Brain microvascular endothelial cell (primary cell): Measurements from ENCODE around the gene TAGLN2.

ENCODE experiments used
- DNase-seq: peaks from one replicate; pipeline ENCODE4 v3.0.0-alpha.2; 2020
- H3K27ac ChIP-seq: fragments of 250-450 bp; sonication (Bioruptor Pico); 2 replicates; pipeline ENCODE4 v1.5.1; 2020; ENCODE audit warnings: mild to moderate bottlenecking, moderate library complexity
- H3K27me3 ChIP-seq: fragments of 250-450 bp; sonication (Bioruptor Pico); replicated peaks from 2 replicates; pipeline ENCODE4 v1.5.1; 2020; ENCODE audit warnings: mild to moderate bottlenecking
- H3K36me3 ChIP-seq: fragments of 250-450 bp; sonication (Bioruptor Pico); replicated peaks from 2 replicates; pipeline ENCODE4 v1.5.1; 2020; ENCODE audit warnings: mild to moderate bottlenecking
- H3K4me3 ChIP-seq: 2 replicates; pipeline ENCODE4 v1.5.1; 2011; ENCODE audit warnings: low read depth, mild to moderate bottlenecking, control low read depth, low read length, moderate library complexity
- in situ Hi-C: cut with HindIII; loops from 2 replicates; pipeline ENCODE4 v1.10.0; 2017; ENCODE audit warnings: low sequenced_read_pairs, low pct_ligation_motif_present
- TF ChIP-seq, protein P1 (sequence below): IDR thresholded peaks from 2 replicates; pipeline ENCODE4 v1.5.1; 2011; ENCODE audit warnings: low read depth, mild to moderate bottlenecking, moderate library complexity, low read length, control low read depth, inconsistent platforms; ENCODE audit errors: missing control alignments

TAGLN2 gene

DNA sequence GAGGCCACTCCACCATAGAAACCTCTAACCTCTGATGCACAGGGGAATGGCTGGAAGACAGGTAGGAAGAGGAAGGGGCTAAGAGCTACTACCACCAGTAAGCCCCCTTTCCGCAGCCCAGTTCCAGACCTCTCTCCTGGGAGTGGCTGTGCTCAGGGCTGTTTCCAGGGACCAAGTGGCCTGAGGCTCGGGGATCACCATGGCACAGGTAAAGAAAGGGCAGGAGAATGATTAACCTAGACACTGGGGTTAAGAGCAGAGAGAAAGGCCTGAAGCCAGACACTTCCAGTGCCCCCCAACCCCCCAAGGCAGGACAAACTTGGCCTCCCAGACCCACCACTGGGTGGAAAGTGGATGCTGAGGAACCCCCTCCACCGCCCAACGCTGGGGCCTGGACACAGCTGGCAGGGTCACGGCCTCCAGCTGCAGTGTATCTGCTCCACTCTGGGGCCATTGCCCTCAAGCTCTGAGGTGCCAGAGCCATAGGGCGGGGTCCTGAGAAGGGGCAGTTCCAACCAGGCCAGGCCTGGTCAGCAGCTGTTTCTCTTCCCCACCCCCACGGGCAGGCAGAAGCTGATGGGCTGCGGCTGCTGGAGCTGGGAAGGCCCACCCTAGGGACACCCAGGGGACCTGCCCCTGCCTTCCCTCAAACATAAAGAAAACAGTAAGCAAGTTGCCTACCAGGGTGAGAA is 2.6 kb downstream of the TAGLN2 start:
- no peaks in the 10 kb centered on the region for H3K27me3 ChIP-seq
- no peak for DNase-seq
- peak overlapping the region; percentile 97 for H3K27ac ChIP-seq
- in situ Hi-C loops: no loop called here
- H3K36me3 ChIP-seq: peaks cover 23% of the 10 kb centered on the region
- TF ChIP-seq, protein P1, sequence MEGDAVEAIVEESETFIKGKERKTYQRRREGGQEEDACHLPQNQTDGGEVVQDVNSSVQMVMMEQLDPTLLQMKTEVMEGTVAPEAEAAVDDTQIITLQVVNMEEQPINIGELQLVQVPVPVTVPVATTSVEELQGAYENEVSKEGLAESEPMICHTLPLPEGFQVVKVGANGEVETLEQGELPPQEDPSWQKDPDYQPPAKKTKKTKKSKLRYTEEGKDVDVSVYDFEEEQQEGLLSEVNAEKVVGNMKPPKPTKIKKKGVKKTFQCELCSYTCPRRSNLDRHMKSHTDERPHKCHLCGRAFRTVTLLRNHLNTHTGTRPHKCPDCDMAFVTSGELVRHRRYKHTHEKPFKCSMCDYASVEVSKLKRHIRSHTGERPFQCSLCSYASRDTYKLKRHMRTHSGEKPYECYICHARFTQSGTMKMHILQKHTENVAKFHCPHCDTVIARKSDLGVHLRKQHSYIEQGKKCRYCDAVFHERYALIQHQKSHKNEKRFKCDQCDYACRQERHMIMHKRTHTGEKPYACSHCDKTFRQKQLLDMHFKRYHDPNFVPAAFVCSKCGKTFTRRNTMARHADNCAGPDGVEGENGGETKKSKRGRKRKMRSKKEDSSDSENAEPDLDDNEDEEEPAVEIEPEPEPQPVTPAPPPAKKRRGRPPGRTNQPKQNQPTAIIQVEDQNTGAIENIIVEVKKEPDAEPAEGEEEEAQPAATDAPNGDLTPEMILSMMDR: no peak
- H3K4me3 ChIP-seq: peak overlapping the region; percentile 100

DNA sequence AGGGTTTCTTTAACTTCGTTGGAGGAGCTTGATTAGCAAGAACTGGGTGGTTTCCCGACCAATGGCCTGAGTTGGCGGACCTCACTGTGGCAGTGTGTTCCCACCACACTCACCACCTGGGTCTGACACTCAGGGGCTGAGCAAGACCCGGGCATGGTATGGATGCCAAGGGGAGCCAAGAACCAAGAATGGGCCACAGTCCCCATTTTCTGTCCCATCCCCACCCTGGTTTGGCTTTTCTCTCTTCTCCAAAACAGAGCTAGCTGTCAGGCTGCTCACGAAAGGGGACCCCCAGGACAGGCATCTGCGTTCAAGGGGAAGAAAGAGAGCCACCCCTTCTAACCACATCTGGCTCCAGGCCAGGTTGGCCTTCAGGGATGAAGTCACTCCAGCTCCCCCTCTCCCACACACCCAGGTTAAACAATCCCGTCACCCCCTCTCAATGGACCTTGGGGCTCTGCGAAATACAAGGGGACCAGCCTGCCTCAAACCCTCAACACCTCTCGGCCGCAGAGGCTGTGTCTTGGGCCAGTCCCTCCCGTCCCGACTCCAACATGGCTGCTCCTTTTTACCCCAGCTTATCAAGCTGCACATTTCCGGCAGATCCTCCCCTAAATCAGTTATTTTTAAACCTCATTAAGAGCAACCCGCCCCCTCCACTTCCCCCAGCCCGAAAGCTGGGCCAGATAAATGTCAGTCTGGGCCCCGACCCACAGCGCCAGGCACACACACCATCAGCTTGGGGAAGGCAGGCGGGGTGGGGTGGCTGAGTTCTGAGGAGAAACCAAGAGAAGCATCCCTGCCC is 3.4 kb downstream of the TAGLN2 start:
- TF ChIP-seq, protein P1: no peak
- Histone ChIP-seq H3K36me3 (peaks cover 31% of the 10 kb centered on the region), H3K27me3 (no peaks in the 10 kb centered on the region), H3K4me3 (peak overlapping the region; percentile 100), H3K27ac (peak overlapping the region; percentile 97)
- in situ Hi-C loops: no loop called here
- DNase-seq: no peak

DNA sequence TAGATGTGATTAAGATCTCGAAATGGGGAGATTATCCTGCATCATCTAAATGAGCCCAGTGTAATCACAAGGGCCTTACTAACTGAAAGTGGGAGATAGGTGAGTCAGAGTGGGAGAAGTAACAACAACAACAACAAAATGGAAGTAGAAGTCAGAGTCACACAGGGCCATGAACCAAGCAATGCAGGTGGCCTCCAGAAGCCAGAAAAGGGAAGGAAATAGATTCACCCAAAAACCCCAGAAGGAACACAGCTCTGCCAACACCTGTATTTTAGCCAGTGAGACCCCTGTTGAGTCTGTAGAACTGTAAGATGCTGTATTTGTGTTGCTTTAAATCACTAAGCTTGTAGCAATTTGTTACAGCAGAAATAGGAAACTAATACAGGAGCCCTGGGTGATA is 4.1 kb downstream of the TAGLN2 start:
- DNase-seq: no peak
- TF ChIP-seq, protein P1: no peak
- H3K36me3 ChIP-seq: peaks cover 34% of the 10 kb centered on the region
- peak overlapping the region; percentile 97 for H3K27ac ChIP-seq
- in situ Hi-C loops: no loop called here
- H3K27me3 ChIP-seq: no peaks in the 10 kb centered on the region
- H3K4me3 ChIP-seq: no peak overlapping the region

DNA sequence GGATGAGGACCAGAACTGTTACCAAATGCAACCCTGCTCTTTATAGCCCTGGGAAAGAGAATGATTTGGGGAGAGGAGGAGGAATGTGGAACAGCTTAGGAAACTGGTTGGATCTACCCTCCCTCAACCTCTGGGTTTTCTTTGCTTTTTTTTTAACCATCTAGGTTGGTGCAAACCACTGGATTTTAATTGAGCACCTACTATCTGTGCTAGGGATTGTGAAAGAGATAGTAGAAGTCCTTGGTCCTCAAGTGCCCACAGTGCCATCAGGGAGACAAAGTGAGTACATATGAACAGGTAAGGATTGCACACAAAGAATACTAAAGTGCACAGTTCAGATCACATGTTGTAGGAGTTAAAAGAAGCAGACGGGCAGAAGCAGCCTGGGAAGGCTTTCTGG is 4.7 kb downstream of the TAGLN2 start:
- H3K36me3 ChIP-seq: peaks cover 34% of the 10 kb centered on the region
- H3K4me3 ChIP-seq: no peak overlapping the region
- in situ Hi-C loops: no loop called here
- TF ChIP-seq, protein P1: no peak
- DNase-seq: no peak
- no peak overlapping the region for H3K27ac ChIP-seq
- no peaks in the 10 kb centered on the region for H3K27me3 ChIP-seq

DNA sequence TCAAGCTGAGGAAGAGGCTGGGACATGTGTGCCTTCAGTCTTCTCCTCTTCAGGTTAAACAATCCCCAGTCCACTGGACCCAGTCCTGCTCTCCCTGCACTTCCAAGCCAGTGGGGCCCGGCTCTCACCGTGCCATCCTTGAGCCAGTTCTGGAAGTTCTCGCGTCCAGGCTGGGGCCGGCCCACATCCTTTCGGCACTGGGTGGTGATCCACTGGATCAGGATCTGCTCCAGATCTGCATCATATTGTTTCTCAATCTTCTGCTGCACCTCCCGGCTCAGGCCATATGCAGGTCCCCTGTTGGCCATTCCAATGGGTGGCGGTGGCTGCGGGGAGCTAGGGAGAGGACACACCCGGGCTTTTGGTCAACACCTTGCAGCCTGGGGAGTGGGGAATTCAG is 5.1 kb downstream of the TAGLN2 start:
- in situ Hi-C loops: no loop called here
- Histone ChIP-seq H3K27me3 (no peaks in the 10 kb centered on the region), H3K4me3 (no peak overlapping the region), H3K27ac (no peak overlapping the region), H3K36me3 (peaks cover 34% of the 10 kb centered on the region)
- TF ChIP-seq, protein P1: no peak
- no peak for DNase-seq
